H1 (cell line): Measurements from ENCODE around the gene NYAP2.

ENCODE experiments used
- CBX5 ChIP-seq: fragments of 300-800, 300-1000 bp; sonication (generic); IDR thresholded peaks from 2 replicates; pipeline ENCODE4 v1.7.1; 2016; ENCODE audit warnings: antibody characterized with exemption, low read length, low read depth
- CBX8 ChIP-seq: fragments of 300-800, 300-1000 bp; sonication (generic); IDR thresholded peaks from 2 replicates; pipeline ENCODE4 v1.7.1; 2016; ENCODE audit warnings: low read depth, low read length, borderline replicate concordance
- CTCF ChIP-seq, 3 experiments: IDR thresholded peaks; 1 replicate in 2 of 3; 2 replicates in 1 of 3; pipeline versions ENCODE4 v1.5.1 to v1.6.1; 2011; ENCODE audit warnings: low read length in 3 of 3, mild to moderate bottlenecking in 3 of 3, inconsistent platforms in 2 of 3, low read depth in 1 of 3, moderate library complexity in 1 of 3; ENCODE audit not compliant: insufficient read depth in 1 of 3; ENCODE audit errors: control extremely low read depth in 1 of 3
- EP300 ChIP-seq, 2 experiments: IDR thresholded peaks; 1 replicate in 1 of 2; 2 replicates in 1 of 2; pipeline ENCODE4 v1.6.1; 2011 to 2012; ENCODE audit warnings: low read depth in 2 of 2, low read length in 2 of 2, mild to moderate bottlenecking in 2 of 2, borderline replicate concordance in 1 of 2, inconsistent platforms in 1 of 2, moderate library complexity in 1 of 2
- KDM1A ChIP-seq: fragments of 200-600, 300-600 bp; sonication (generic); IDR thresholded peaks from 2 replicates; pipeline ENCODE4 v1.7.1; 2016; ENCODE audit warnings: mild to moderate bottlenecking, low read length, borderline replicate concordance
- POLR2A ChIP-seq, 2 experiments: IDR thresholded peaks; 1 replicate in 1 of 2; 2 replicates in 1 of 2; pipeline ENCODE4 v1.6.1; 2011; ENCODE audit warnings: low read depth in 2 of 2, low read length in 2 of 2, mild to moderate bottlenecking in 2 of 2; ENCODE audit errors: control extremely low read depth in 1 of 2
- RFX5 ChIP-seq: IDR thresholded peaks from 2 replicates; pipeline ENCODE4 v1.6.1; 2011; ENCODE audit warnings: low read depth, low read length, improper control_type of control experiment, borderline replicate concordance
- SP1 ChIP-seq: IDR thresholded peaks from 2 replicates; pipeline ENCODE4 v1.6.1; 2011; ENCODE audit warnings: low read depth, low read length
- ZNF274 ChIP-seq: IDR thresholded peaks from 2 replicates; pipeline ENCODE4 v1.7.0; 2012; ENCODE audit warnings: low read length, borderline replicate concordance; ENCODE audit errors: extremely low read depth
- TF ChIP-seq, protein P1 (sequence below): IDR thresholded peaks from 2 replicates; pipeline ENCODE4 v1.6.1; 2011; ENCODE audit warnings: low read length, improper control_type of control experiment

- no peak for TF ChIP-seq SP1
- TF ChIP-seq CTCF (IDR thresholded peaks at IDR 0.05; ENCODE audit: control extremely low read depth in 1 of 3, insufficient read depth in 1 of 3, low read depth in 1 of 3, low read length in 3 of 3): no peak
- no peak for TF ChIP-seq CBX5
- no peak for TF ChIP-seq POLR2A (IDR thresholded peaks at IDR 0.05; ENCODE audit: control extremely low read depth in 1 of 2, low read depth in 2 of 2, low read length in 2 of 2)
- TF ChIP-seq, protein P1, sequence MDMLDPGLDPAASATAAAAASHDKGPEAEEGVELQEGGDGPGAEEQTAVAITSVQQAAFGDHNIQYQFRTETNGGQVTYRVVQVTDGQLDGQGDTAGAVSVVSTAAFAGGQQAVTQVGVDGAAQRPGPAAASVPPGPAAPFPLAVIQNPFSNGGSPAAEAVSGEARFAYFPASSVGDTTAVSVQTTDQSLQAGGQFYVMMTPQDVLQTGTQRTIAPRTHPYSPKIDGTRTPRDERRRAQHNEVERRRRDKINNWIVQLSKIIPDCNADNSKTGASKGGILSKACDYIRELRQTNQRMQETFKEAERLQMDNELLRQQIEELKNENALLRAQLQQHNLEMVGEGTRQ: no peak
- TF ChIP-seq CBX8: no peak
- no peak for TF ChIP-seq ZNF274
- no peak for TF ChIP-seq EP300 (IDR thresholded peaks at IDR 0.05; ENCODE audit: borderline replicate concordance in 1 of 2, low read depth in 2 of 2, low read length in 2 of 2)
- TF ChIP-seq RFX5: no peak
- no peak for TF ChIP-seq KDM1A
These were observed 292.2 kb downstream of the NYAP2 start for GRCh38 chr2:225691711-225692110.
